ENCODE results near the gene EPHX1.

- TF ChIP-seq EZH2phosphoT487 (IDR thresholded peaks at IDR 0.05; ENCODE audit: low read depth) (no peak), CTCF (IDR thresholded peaks at IDR 0.05; ENCODE audit: low read depth, low read length) (no peak)
Observed at GRCh38 chr1:225850370-225850769, 40.4 kb downstream of the EPHX1 start.

Data from OCI-LY3 (cell line).